ENCODE data around the gene LEKR1. TPM values are rescaled to one million over a fixed set of nuclear protein-coding genes. Genes with fewer than 3 reads are reported as not detected.
A peak's percentile ranks its signal among the peaks of the same experiment; 100 is the strongest.

The LEKR1 gene
- total RNA-seq, 2 experiments from 2014 or later = 1.4 to 1.6 TPM

GRCh38 chr3:157066335-157067098 is 240.4 kb downstream of the LEKR1 start:
- DNase-seq = no peak
- peak overlapping the region; percentile 47 for H3K27ac Mint-ChIP-seq
- H3K4me3 Mint-ChIP-seq = no peak overlapping the region
- H3K4me1 Mint-ChIP-seq = peaks cover 25% of the 10 kb centered on the region
- CTCF ChIA-PET = interaction anchor here (1.1 to 2.5 kb wide), 7 partner anchors 14 to 393 kb away, joined by 3 to 11 read pairs (median 6); no protein-coding TSS in a partner anchor
- no peaks in the 10 kb centered on the region for H3K27me3 Mint-ChIP-seq
- H3K9me3 Mint-ChIP-seq = peaks cover 2% of the 10 kb centered on the region
- POLR2A ChIA-PET = interaction anchor here (1.0 to 2.9 kb wide), 10 partner anchors 10 to 512 kb away, joined by 3 to 19 read pairs (median 6); partner anchors contain the start of genes CCNL1, SSR3 and TIPARP
- H3K36me3 Mint-ChIP-seq (ENCODE audit: low read depth) = no peaks in the 10 kb centered on the region

GRCh38 chr3:157067114-157067513 is 241.0 kb downstream of the LEKR1 start:
- H3K4me1 Mint-ChIP-seq = peaks cover 30% of the 10 kb centered on the region
- no peaks in the 10 kb centered on the region for H3K36me3 Mint-ChIP-seq (ENCODE audit: low read depth)

DNA sequence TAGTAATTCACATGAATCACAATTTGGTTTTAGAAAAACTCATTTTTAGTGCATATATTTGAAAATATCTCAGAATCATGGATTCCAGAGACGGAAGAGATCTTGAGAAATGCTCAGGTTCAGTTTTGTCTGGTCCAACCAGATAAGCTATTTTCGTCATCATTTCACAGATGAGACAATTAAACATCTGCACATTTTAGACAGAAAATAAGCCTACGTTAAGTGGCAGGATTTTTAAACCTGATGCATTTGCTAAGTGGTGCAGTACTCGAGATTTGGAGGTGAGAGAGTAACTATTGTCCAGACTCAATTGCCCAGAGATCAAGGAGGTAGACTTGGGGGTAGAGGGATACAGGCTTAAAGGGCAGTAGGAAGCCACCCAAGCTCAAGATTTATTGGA is 243.3 kb downstream of the LEKR1 start:
- H3K36me3 Mint-ChIP-seq (ENCODE audit: low read depth) = no peaks in the 10 kb centered on the region
- H3K4me3 Mint-ChIP-seq = no peak overlapping the region
- DNase-seq = no peak
- H3K4me1 Mint-ChIP-seq = peaks cover 30% of the 10 kb centered on the region
- peaks cover 3% of the 10 kb centered on the region for H3K27me3 Mint-ChIP-seq
- H3K9me3 Mint-ChIP-seq = no peaks in the 10 kb centered on the region
- H3K27ac Mint-ChIP-seq = no peak overlapping the region
- CTCF ChIA-PET = interaction anchor here (1.0 kb wide), 1 partner anchor 13 kb away, joined by 3 read pairs; no protein-coding TSS in a partner anchor
- POLR2A ChIA-PET = interaction anchor here (1.3 kb wide), 1 partner anchor 19 kb away, joined by 5 read pairs; no protein-coding TSS in a partner anchor

More at GRCh38 chr3:157067114-157067513, 241.0 kb downstream of the LEKR1 start:
- ChIA-PET POLR2A (interaction anchor here (1.0 to 2.9 kb wide), 9 partner anchors 10 to 512 kb away, joined by 3 to 19 read pairs (median 6); partner anchors contain the start of genes CCNL1, SSR3 and TIPARP), CTCF (interaction anchor here (1.1 to 2.5 kb wide), 7 partner anchors 13 to 394 kb away, joined by 3 to 11 read pairs (median 6); no protein-coding TSS in a partner anchor)
- Mint-ChIP-seq H3K9me3 (peaks cover 1% of the 10 kb centered on the region), H3K4me3 (no peak overlapping the region), H3K27ac (peak overlapping the region; percentile 47), H3K27me3 (peaks cover 3% of the 10 kb centered on the region)
- peak; percentile 62 for DNase-seq

DNA sequence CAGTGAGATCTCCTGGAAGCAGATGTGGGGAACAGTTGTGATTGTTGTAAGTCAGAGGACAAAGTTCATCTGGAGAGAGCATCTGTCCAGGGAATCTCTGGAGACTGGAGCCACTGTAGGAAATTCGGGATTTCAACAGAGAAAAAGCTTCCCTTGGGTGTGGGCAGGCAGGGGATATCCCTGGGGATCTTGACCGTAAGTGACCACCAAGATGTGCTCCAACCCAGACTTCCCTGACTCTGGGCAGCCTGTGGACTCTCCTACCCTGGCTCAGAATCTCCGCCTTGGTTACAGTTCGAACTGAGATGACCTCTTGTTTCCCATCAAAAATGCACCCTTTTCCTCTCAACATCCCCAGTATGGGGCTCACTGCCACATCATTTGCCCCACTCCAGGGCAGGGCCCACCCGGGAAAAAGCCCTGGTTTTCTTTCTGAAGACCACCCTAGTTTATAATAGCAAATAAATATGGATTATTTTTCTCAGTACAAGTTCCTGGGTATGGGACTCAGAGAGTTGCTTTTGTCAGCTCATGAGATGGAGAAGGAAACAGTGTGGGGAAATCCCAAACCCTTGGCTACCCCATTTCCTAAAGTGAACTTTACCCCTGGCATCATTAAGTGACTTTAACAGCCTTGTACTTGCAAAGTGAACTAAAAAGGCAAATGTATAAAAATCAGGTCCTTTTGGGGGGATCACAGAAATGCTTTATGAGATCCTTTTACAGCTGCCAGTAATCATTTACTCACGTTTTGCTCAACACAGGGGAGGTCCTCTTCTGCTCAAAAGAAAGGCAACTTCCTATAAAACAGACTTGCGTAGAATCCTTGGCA is 243.9 kb downstream of the LEKR1 start:
- Mint-ChIP-seq H3K9me3 (no peaks in the 10 kb centered on the region), H3K36me3 (ENCODE audit: low read depth) (no peaks in the 10 kb centered on the region), H3K4me1 (peaks cover 33% of the 10 kb centered on the region), H3K27ac (no peak overlapping the region), H3K4me3 (no peak overlapping the region), H3K27me3 (peaks cover 3% of the 10 kb centered on the region)
- ChIA-PET CTCF (interaction anchor here (0.9 to 1.0 kb wide), 2 partner anchors 10 to 12 kb away, joined by 3 read pairs; no protein-coding TSS in a partner anchor), POLR2A (interaction anchor here (1.3 to 1.5 kb wide), 2 partner anchors 19 kb away, joined by 4 to 5 read pairs; no protein-coding TSS in a partner anchor)
- DNase-seq = no peak

DNA sequence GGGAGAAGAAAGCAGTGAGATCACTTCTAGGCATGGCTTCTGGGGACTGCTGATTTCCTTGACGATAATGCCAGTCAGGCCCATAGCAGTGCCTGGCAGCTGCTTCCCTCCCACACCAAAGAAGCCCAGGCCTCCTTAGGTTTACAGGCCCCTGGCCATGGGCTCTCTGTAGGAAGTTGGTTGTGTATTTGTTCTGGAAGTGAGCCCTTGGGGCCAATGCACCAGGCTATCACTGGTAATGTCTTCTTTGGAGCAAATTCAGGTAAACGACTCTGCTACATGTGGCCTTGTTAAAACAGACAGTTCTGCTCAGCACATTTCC is 244.5 kb downstream of the LEKR1 start:
- H3K36me3 Mint-ChIP-seq (ENCODE audit: low read depth) = no peaks in the 10 kb centered on the region
- H3K9me3 Mint-ChIP-seq = no peaks in the 10 kb centered on the region
- H3K27ac Mint-ChIP-seq = no peak overlapping the region
- peaks cover 3% of the 10 kb centered on the region for H3K27me3 Mint-ChIP-seq
- H3K4me3 Mint-ChIP-seq = no peak overlapping the region
- peaks cover 39% of the 10 kb centered on the region for H3K4me1 Mint-ChIP-seq
- no peak for DNase-seq
- CTCF ChIA-PET = interaction anchor here (0.9 kb wide), 1 partner anchor 10 kb away, joined by 3 read pairs; no protein-coding TSS in a partner anchor
- POLR2A ChIA-PET = interaction anchor here (1.5 kb wide), 1 partner anchor 19 kb away, joined by 4 read pairs; no protein-coding TSS in a partner anchor

DNA sequence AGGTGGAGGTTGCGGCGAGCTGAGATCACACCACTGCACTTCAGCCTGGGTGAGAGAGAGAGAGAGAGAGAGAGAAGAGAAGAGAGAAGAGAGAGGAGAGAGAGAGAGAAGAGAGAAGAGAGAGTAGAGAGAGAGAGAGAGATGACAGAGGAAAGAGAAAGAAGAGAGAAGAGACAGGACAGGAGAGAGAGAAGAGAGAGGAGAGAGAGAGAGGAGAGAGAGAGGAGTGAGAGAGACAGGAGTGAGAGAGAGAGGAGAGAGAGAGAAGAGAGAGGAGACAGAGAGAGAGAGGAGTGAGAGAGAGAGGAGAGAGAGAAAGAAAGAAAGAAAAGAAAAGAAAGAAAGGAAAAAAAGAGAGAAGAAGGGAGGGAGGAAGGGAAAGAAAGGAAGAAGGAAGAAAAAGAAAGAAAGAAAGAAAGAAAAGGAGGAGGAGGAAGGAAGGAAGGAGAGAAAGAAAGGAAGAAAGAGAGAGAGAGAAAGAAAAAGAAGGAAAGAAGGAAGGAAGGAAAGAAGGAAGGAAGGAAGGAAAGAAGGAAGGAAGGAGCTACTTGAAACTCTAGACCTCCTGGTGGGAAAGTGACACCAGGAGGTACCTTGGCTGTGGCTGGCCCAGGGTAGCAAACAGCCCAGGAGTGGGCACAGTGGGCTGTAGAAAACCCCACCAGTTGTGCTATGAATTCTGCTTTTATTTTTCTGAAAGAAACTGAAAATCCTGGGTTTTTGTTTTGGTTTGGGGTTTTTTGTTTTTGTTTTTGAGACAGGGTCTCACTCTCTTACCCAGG is 245.8 kb downstream of the LEKR1 start:
- Mint-ChIP-seq H3K9me3 (no peaks in the 10 kb centered on the region), H3K4me3 (no peak overlapping the region), H3K4me1 (peaks cover 40% of the 10 kb centered on the region), H3K27ac (no peak overlapping the region), H3K36me3 (ENCODE audit: low read depth) (no peaks in the 10 kb centered on the region), H3K27me3 (peaks cover 3% of the 10 kb centered on the region)
- CTCF ChIA-PET = no interaction called here
- no peak for DNase-seq
- POLR2A ChIA-PET = interaction anchor here (1.5 kb wide), 1 partner anchor 17 kb away, joined by 4 read pairs; no protein-coding TSS in a partner anchor

GRCh38 chr3:157073810-157074209 is 247.7 kb downstream of the LEKR1 start:
- no peaks in the 10 kb centered on the region for H3K9me3 Mint-ChIP-seq
- ChIA-PET POLR2A (interaction anchor here (4.9 kb wide), 1 partner anchor 15 kb away, joined by 22 read pairs; no protein-coding TSS in a partner anchor), CTCF (interaction anchor here (0.9 kb wide), 1 partner anchor 63 kb away, joined by 3 read pairs; no protein-coding TSS in a partner anchor)
- H3K4me1 Mint-ChIP-seq = peaks cover 36% of the 10 kb centered on the region
- DNase-seq = no peak
- H3K27ac Mint-ChIP-seq = no peak overlapping the region
- H3K27me3 Mint-ChIP-seq = peaks cover 3% of the 10 kb centered on the region
- no peak overlapping the region for H3K4me3 Mint-ChIP-seq
- H3K36me3 Mint-ChIP-seq (ENCODE audit: low read depth) = no peaks in the 10 kb centered on the region

- Mint-ChIP-seq H3K4me1 (peaks cover 36% of the 10 kb centered on the region), H3K27ac (no peak overlapping the region), H3K9me3 (no peaks in the 10 kb centered on the region), H3K4me3 (no peak overlapping the region), H3K36me3 (ENCODE audit: low read depth) (no peaks in the 10 kb centered on the region), H3K27me3 (peaks cover 3% of the 10 kb centered on the region)
- ChIA-PET POLR2A (interaction anchor here (4.9 kb wide), 1 partner anchor 14 kb away, joined by 22 read pairs; no protein-coding TSS in a partner anchor), CTCF (interaction anchor here (2.3 kb wide), 1 partner anchor 13 kb away, joined by 7 read pairs; no protein-coding TSS in a partner anchor)
- DNase-seq = no peak
Observed at GRCh38 chr3:157074490-157074889, 248.3 kb downstream of the LEKR1 start.

- CTCF ChIA-PET = interaction anchor here (2.0 to 2.3 kb wide), 2 partner anchors 13 to 63 kb away, joined by 5 to 7 read pairs; no protein-coding TSS in a partner anchor
- POLR2A ChIA-PET = interaction anchor here (4.9 kb wide), 1 partner anchor 14 kb away, joined by 22 read pairs; no protein-coding TSS in a partner anchor
- H3K27ac Mint-ChIP-seq = no peak overlapping the region
Observed at GRCh38 chr3:157074981-157075380, 248.8 kb downstream of the LEKR1 start.

GRCh38 chr3:157075693-157076420 is 249.7 kb downstream of the LEKR1 start:
- Mint-ChIP-seq H3K9me3 (no peaks in the 10 kb centered on the region), H3K36me3 (ENCODE audit: low read depth) (no peaks in the 10 kb centered on the region), H3K4me3 (no peak overlapping the region), H3K27me3 (peaks cover 3% of the 10 kb centered on the region), H3K27ac (no peak overlapping the region), H3K4me1 (peaks cover 37% of the 10 kb centered on the region)
- no peak for DNase-seq
- POLR2A ChIA-PET = interaction anchor here (0.9 to 4.9 kb wide), 7 partner anchors 9 to 399 kb away, joined by 3 to 22 read pairs (median 4); partner anchors contain the start of gene LEKR1
- CTCF ChIA-PET = interaction anchor here (1.2 to 2.3 kb wide), 4 partner anchors 12 to 258 kb away, joined by 3 to 7 read pairs (median 4); no protein-coding TSS in a partner anchor

More at GRCh38 chr3:157074981-157075380, 248.8 kb downstream of the LEKR1 start:
- DNase-seq = no peak
- peaks cover 36% of the 10 kb centered on the region for H3K4me1 Mint-ChIP-seq
- no peaks in the 10 kb centered on the region for H3K36me3 Mint-ChIP-seq (ENCODE audit: low read depth)
- no peak overlapping the region for H3K4me3 Mint-ChIP-seq
- H3K27me3 Mint-ChIP-seq = peaks cover 3% of the 10 kb centered on the region
- no peaks in the 10 kb centered on the region for H3K9me3 Mint-ChIP-seq

- no peaks in the 10 kb centered on the region for H3K36me3 Mint-ChIP-seq (ENCODE audit: low read depth)
- CTCF ChIA-PET = interaction anchor here (0.9 to 5.4 kb wide), 5 partner anchors 11 to 523 kb away, joined by 3 to 37 read pairs (median 3); partner anchors contain the start of gene TIPARP
- POLR2A ChIA-PET = interaction anchor here (1.7 to 4.9 kb wide), 4 partner anchors 11 to 403 kb away, joined by 4 to 22 read pairs (median 7); partner anchors contain the start of gene TIPARP
- peaks cover 49% of the 10 kb centered on the region for H3K4me1 Mint-ChIP-seq
- DNase-seq = no peak
- H3K4me3 Mint-ChIP-seq = no peak overlapping the region
- no peaks in the 10 kb centered on the region for H3K27me3 Mint-ChIP-seq
- no peaks in the 10 kb centered on the region for H3K9me3 Mint-ChIP-seq
- no peak overlapping the region for H3K27ac Mint-ChIP-seq
Observed at GRCh38 chr3:157077565-157077991, 251.4 kb downstream of the LEKR1 start.

All from activated CD4-positive, alpha-beta memory T cell treated with anti-CD3 and anti-CD28 coated beads, Interleukin-2, amount 10 ng/mL, durations not matched to agents 7 days and 5 days (primary cell).